HG03060 (cell line): ENCODE measurements around the gene ZXDC.

Experiments used
- ATAC-seq: cut with Tn5 transposase; IDR thresholded peaks from one replicate; pipeline ENCODE4 v1.9.1; 2021; ENCODE audit warnings: low read depth, moderate number of reproducible peaks; ENCODE audit not compliant: unreplicated experiment

The ZXDC gene

DNA sequence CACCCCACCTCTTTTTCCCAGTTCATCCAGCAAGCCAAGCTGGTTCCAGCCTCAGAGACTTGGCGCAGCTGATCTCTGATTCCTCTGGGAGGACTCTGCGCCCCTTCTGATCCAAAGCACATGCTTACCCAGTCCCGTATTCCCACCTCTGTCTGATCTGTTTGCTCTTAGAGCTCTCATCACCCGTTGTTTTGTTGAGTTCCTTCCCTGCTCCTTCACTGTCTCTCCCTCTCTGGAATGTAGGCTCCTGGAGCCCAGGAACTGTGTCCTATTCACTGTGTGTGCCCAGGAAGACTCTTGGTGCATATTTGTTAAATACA is 1.3 kb upstream of the ZXDC start:
- no peak for ATAC-seq

DNA sequence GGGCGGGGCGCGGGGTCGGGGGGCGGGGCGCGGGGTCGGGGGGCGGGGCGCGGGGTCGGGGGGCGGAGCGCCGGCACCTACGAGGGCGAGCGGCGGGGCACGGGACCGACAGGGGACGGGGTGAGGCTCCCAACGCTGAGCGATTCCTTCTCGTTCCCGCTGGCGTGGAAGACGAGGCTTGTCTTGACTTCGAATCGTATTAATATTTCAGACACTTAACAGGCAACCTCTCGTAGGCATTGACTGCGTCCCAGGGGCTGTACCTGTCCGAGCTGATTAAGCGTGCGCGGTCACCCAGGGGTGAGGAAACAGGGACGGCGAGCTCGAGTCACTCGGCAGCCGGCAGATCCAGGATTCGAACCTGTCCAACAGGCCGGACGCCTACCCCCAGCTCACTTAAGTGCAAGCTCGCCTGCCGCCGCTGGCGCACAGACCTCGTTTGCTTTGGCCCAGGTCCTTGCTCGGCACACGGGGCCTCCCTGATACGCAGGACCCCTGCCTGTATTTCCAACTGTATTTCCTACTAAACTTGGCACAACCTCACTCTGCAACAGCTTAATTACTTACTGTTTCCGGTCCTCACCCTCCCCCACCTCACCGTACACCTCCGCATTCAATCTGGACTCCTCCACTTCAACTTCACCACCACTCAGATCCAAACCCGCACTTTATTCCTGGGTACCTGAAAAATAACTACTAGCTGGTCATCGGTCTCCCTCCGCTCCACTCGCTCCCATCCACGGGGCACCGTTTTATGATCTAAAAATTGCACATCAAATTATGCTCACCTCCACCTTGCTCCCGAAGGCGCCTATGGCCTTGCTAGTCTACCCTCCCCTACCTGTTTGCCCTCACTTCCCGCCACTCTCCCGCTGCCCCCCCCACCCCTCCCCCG is 722 bp upstream of the ZXDC start:
- no peak for ATAC-seq

DNA sequence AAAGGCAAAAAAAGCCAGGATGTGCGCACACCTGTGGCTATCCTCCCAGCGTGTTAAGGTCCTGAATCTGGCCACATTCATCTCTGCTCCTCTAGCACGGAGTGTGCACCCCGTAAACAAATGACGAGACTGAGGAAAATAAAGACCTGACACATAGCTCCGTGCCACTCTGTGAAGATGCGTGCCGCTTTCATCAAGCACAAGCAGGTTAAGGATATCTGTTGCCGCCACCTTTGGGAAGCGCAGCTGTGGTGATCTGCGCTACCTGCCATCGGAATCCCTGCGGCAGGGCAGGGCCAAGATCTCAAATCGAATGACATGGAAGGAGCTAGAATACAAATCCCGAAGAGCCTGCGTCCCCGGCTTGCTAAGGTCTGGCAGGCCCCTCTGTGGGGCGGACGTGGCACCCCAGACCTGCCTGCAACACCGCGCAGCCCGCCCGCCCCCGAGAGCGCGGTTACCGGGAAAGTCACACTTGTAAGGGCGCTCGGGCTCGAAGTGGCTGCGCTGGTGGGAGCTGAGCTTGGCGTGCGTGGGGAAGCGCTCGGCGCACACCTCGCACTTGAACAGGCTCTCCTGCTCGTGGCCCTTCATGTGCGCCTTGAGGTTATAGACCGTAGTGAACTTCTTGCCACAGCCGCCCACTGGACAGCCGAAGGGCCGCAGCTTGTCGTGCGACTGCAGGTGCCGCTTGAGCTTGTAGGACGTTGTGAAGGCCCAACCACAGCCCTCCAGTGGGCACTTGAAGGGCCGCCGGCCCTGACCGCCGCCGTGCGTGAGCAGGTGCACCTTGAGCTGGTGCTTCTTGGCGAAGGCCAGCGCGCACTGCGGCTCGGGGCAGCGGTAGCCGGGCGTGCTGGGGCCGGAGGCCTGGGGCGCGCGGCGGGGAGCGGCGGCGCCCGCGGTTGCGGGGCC is 936 bp downstream of the ZXDC start:
- peak; percentile 8 for ATAC-seq

DNA sequence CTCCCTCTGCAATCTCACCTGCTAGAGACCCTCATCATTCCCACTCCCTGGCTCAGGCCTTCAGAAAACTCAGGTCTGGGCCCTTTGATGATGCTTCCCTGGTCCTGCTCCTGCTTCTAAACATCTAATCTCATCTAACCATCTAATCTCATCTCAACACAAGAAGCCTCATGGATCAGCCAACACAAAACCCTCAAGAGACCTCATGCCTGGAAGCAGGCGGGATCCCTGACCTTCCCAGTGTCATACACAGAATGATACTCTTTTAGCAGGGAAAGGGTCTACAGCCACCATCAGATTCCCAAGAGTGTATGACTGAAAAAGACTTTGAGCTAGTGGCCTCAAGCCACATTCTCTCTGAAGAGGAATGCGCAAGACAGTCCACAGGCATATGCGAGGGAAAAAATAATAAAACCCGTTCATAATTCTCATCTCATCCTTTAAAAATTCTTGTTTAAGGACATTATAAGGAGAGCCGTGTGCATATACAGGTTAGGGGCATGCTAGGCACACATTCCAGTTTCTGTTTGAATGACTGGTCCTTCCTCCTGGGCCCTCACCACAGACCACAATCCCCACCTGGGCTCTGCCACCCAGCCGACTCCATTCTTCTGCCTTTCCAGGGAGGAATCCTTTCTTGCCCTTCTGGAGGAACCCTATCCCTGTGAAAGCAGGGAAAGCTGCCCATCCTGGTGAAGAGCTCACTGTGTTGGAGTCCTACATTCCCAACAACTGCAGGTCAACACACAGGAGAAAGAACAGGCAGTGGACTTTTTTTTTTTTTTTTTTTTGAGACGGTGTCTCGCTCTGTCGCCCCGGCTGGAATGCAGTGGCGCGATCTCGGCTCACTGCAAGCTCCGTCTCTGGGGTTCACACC is 2.2 kb downstream of the ZXDC start:
- ATAC-seq, result no peak

DNA sequence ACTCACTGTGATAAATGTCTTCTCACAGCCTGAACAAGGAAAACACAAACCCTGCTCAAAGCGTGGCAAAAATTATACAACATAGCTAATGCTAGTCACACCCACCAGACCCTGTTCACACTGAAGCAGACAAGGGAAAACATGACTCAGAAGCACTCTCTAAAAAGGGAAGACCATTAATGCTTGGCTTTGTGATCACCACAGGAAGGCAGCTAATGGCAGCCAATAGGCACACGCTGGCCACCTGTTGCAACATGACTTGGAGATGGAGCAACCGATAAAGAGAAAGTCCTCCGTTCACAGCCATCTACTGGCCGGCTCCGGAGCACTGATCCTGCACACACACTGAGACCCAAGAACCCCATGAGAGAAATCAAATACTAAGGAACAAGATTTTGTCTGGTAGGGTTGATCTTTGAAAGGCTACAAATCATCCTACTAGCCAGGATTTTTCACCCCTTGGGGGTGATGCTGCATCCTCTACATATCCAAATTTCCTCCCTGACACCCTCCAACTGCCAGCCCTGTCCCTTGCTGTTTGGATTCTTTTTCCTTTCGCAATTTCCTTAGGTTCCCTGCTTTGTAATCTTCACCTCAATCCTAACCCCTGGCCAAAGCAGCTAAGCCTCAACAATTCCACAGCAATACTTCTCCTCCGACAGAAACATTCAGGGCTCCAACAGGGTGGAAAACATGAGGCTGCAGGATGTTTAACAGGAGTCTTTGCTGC is 3.2 kb downstream of the ZXDC start:
- no peak for ATAC-seq

DNA sequence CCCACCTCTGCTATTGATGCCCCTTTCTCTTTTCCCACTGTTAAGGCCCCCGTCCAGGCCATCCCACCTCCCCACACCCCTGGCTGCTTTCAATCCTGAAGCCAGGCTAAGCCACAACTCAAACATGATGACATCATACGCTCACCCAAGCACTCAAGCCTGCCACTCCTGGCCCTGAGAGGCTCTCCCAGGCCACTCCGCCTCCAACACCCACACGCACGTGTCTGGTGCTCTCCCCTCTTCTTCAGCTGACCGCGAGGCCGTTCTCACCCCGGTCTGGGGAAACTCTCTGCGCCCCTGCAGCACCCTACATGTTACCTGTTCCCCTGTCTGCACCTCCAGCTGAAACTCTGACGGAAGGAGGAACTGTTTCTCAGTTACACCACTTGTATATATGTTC is 6.2 kb downstream of the ZXDC start:
- ATAC-seq, result no peak

DNA sequence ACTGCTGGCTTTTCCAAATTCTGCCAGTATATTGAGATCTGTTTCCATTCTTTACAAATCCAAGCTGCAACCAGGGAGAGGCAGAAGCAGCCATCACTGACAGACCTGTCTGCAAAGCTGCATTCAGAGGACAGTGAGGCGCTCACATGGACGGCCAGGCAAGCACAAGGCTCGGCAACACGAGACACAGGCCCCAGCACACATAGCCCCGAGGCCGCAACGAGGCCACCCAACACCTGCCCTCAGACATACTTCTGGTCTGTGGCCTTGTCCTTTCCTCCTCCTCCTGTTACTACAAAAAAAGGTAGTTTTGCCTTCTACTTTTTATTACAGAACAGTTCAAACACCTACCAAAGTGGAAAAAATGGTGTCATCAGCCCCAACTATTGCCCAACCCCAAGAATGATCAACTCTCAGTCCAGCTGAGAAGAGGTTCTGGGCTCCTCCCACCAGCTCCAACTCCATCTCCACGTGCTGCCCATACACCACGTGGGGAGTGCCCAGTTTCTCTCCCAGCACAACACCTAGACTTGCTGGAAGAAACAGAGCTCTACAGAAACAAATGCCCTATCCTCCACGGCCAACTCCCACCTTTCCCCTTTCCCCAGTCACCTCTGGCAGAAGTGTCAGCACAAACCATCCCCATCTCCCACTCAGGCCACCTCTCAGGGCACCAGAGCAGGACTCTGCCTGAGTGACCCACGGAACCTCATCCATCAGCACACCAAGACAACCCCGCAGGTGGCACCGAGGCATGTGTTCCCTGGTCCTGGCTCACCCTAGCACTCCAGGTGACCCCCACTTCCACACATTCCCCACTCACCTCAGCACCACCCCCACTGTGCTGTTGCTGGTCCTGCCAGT is 7.4 kb downstream of the ZXDC start:
- no peak for ATAC-seq

DNA sequence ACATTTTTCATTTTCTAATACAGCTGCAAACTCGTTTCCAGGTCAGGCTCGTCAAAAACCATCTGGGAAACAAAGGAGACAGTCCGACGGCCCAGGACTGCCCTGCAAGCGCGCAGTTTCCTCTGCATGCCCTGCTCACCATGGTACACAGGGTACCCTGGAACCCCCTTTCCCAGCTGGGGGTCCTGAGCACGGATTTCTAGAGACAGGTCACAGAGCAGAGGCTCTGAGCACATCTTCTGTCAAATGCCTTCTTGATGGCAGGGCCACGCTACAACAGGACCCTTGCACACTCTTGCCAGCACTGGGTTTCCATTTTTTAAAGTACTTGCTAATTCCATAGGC is 8.1 kb downstream of the ZXDC start:
- ATAC-seq, result no peak

DNA sequence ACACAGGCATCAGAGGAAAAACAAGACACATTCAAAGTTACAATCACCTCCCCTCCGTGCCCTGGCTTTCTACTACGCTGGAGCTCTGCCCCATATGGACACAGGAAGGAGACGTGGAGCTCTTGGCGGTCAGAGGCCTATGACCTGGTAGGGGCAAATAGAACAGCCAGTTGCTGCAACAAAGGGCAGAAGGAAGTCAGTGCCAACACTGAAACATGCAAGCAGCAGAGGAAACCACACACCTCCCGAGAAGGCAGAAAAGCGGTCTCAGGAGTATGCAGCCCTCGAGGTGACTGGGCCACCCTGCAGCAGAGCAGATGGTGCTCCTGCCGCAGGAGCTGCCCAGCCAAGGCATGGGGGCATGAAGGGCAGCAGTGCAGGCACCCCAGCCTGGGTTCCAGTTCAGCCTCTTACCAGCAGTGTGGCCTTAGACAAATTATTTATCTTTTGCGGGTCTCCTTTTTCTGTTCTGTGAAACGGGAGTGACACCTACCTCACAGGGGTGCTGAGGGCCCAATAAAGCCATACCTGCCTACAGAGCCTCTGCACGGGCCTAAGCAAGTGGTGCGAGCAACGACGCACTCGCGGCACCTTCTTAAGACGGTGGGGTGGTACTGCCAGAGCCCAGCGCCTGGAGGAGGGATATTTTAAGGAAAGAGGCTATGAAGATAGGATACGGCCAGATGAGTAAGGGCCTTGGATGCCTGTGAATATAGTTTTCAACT is 8.6 kb downstream of the ZXDC start:
- ATAC-seq, result no peak

DNA sequence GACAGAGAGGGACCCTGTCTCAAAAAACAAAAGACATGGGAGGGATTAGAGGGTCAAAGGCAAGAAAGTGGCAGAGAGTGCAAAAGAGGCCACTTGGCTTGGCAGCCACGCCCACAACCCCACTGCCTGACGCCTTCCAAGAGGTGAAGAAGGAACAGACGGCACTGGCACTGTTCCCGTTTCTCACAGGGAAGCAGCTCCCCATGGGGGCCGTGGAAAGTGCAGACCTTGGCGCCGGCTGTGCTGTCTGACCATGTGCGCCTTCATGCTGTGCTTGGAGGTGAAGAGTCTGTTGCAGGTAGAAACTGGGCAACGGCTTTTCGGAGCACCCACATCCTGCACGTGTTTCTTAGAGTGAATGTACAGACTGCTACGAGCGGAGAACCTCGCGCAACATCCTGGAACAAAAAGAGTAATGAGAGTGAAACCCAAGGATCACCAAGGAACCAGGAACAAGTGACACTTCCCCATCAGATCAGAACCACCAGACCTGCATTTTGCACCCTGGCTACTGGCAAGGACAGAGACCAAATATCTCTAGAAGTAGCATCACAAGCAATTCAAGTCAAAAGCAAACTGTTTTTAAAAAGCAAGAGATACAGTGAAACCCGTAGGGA is 9.7 kb downstream of the ZXDC start:
- ATAC-seq, result no peak

DNA sequence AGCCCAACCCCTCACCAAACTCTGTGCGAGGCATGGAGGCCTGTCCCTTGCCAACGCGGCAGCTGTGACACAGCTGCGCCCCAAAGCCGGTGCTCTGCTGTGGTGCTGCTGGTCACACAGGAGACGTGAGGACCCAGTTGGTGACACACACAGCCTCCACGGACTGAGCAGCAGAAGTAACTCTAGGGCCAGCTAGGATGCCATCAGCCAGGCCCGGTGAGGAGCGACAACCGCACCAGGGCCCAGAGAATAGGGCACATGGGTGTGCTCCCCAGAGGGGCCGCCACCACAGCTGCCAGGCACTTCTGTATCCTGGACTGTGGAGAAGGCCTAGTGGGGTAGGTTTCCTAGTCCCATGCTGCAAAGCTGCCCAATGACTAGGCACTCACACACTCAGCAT is 10.7 kb downstream of the ZXDC start:
- no peak for ATAC-seq

DNA sequence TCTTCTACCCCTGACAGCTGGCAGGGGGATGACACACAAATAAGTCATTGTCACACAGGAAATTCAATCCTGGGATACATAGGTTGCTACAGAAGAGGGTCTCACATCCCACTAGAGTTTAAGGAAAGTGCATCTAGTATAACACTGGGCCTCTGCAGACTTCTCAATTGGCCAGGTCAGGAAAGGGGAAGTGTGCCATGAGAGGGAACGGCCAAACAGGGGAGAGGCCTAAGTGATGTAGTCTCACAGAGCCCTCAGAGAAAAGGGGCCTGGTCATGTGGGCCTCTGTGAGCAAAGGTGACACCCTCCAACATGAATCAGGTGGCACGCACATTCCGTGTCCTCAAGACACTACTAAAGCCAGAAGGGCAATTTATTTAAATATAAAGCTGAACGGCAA is 11.2 kb downstream of the ZXDC start:
- ATAC-seq, result no peak

DNA sequence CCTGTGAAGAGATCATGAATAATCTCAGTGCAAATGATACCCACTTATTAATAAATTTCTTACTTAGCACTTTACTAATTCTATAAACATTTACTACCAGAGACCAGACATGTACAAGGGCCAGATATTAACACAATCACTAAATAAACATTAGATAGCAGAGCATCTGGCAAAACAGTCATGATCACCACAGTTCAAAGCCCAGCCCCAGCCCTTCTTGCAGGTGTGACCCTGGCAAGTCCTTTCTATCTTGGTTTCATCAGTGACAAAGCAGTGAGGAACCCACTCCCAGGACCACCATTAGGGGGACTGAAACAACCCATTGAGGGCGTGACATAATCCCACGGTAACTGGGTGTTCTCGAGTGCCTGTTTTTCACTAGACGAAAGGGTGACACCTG is 11.6 kb downstream of the ZXDC start:
- no peak for ATAC-seq

DNA sequence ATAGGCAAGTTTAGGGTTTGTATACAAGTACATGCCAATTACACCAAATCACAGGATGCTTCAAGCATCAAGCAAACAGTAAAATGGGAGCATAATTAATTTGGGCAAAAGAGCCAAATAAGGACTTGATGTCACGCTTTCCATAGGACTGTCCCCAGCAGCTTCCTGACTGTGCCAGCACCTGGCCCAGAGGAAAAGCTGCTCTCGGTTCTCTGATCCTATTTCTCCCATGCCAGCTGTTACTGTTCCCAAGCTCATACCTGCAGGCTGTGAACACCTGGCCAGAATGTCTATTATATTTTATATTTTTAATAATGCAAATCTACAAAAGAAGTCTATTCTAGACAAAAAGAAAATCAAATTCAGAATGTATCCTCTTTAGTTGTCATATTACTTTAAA is 12.2 kb downstream of the ZXDC start:
- no peak for ATAC-seq

DNA sequence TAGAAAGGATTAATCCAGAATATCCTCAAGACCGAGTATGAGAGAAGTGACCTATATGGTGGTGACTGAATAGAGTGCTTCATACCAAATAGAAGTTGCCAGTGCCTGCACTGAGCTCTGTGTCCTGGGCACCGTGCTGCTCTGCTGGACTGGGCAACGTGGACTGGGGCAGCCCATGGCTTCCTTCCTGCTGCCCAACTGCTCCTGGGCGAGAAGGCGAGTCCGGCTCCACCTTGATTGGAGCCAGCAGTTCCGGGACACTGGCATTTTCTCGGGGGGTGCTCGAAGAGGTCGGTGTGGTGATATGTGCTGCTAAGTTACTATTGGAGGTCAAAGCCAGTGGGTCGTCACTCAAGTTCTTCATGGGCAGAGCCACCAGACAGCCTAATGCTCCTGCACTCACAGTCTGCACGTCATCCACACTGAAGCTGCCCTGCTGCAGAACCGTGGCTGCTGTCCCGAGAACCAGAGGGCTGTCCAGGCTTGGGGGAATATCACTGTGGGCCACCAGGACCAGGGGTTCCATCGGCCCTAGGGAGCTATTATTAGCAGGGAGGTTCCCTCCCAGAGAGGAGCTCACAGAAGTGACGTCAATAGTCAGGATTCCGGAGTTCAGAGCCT is 14.1 kb downstream of the ZXDC start:
- ATAC-seq, result no peak

DNA sequence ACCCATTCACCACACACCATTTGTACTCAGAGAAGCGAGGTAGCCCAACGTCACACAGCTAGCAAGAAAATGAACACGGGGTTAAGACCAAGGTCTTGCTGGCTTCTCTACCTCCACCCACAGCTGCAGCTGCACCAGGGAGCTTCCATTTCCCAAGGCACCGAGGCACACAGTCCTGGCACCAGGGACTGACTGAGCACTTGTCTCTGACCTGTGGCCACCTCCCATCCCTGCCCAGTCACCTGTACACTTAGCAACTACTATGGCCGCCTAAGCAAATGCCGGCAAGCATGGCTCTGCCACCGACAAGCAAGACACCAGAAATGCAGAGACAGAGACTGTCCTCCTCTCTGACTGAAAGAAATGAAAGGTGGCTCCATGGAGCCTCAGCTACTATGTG is 15.3 kb downstream of the ZXDC start:
- no peak for ATAC-seq

DNA sequence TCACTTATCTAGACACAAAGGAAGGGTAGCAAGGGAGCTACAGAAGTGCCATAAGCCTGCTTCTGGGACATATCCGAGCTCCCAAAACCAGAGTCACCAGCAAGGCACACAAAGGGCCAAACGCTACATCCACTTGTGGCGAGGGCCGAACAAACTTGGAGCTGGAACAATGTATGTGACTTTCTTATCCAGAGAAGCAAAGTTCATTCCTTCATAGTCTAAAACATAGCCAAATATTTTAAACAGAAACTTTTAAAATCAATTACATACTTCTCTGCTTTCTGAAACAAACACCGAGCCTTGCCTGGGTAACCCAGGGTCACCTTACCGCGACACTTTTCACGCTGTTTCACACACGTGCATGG is 15.9 kb downstream of the ZXDC start:
- no peak for ATAC-seq
